ENCODE measurements around the gene INS.
"Not testable (repeated sequence)": the region's sequence is repeated elsewhere in the genome, so short reads cannot be mapped to it uniquely, and the experiment has no call there.

Gene INS

DNA sequence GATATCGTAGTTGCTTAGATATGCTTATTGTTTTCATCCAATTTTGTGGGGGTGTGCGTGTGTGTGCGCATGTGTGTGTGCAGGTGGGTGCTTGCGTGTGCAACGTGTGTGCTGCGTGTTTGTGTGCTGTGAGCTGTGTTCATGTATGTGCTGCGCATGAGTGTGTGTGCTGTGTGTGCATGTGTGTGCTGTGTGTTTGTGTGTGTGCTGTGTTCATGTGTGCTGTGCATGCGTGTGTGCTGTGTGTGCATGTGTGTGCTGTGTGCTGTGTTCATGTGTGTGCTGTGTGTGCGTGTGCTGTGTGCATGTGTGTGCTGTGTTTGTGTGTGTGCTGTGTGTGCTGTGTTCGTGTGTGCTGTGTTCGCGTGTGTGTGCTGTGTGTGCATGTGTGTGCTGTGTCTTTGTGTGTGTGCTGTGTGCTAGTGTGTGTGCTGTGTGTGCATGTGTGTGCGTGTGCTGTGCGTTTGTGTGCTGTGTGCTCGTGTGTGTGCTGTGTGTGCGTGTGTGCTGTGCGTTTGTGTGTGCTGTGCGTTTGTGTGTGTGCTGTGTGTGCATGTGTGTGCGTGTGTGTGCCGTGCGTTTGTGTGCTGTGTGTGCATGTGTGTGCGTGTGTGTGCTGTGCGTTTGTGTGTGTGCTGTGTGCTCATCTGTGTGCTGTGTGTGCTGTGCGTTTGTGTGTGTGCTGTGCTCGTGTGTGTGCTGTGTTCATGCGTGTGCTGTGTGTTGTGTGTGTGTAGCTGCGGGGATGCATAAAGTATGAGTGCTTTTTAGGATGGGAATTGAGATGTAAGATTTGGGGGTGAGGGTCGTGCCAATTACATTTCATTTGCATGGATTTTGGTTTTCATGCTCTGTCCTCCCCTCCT is 29.4 kb downstream of the INS start:
- no peak for DNase-seq

- no peak for DNase-seq
These were observed 30.1 kb downstream of the INS start for GRCh38 chr11:2130881-2131352.

DNA sequence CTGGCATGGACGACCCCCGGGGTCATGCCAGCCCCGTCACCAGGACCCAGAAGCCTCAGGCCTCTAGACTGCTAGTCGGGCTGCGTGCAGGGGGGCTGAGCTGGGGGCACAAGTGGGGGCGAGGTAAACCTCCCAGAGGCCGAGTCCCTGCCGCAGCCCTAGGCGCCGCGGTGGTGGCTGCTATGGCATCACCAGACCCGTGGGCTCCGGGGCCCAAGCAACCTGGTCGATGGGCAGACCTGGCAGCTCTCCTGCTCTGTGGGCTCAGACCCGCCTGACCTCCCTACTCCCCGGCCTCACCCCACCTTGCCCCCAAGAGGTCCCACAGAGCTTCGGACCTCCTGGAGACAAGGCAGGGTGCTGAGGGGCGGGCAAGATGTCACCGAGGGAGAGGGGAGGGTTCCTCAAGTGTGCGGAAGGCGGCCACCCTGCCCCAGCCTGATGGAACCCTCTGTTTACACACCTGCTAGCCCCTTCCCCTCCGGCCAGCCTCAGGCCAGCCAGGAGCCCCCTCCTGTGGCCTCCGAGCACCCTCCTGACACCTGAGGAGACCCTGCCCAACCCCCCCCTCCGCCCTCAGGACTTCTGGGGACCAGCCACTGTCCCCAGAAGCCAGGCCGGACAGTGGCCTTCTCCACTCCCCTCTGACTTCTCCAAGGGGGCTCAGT is 31.2 kb downstream of the INS start:
- DNase-seq: no peak

GRCh38 chr11:2129308-2129698 is 31.7 kb downstream of the INS start:
- no peak for DNase-seq

- DNase-seq: no peak
These were observed 32.3 kb downstream of the INS start for GRCh38 chr11:2128511-2129307.

- DNase-seq: no peak
These were observed 32.9 kb downstream of the INS start for GRCh38 chr11:2128130-2128510.

GRCh38 chr11:2127482-2128129 is 33.4 kb downstream of the INS start:
- DNase-seq: no peak

DNA sequence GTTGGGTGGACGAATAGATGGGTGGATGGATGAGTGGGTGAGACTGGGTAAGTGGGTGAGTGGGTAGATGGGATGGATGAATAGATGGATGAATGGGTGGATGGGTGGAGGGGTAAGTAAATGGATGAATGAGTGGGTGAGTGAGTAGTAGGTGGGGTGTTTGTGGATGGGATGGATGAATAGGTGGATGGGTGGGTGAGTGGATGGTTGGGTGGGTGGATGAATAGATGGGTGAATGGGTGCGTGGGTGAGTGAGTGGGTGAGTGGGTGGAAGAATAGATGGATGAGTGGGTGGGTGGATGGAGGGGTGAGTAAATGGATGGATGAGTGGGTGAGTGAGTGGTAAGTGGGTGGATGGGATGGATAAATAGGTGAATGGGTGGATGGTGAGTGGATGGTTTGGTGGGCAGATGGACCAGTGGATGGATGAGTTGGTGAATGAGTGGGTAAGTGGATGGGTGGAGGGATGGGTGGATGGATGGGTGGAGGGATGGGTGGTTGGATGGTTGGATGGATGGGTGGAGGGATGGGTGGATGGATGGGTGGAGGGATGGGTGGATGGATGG is 34.4 kb downstream of the INS start:
- DNase-seq: no peak

DNA sequence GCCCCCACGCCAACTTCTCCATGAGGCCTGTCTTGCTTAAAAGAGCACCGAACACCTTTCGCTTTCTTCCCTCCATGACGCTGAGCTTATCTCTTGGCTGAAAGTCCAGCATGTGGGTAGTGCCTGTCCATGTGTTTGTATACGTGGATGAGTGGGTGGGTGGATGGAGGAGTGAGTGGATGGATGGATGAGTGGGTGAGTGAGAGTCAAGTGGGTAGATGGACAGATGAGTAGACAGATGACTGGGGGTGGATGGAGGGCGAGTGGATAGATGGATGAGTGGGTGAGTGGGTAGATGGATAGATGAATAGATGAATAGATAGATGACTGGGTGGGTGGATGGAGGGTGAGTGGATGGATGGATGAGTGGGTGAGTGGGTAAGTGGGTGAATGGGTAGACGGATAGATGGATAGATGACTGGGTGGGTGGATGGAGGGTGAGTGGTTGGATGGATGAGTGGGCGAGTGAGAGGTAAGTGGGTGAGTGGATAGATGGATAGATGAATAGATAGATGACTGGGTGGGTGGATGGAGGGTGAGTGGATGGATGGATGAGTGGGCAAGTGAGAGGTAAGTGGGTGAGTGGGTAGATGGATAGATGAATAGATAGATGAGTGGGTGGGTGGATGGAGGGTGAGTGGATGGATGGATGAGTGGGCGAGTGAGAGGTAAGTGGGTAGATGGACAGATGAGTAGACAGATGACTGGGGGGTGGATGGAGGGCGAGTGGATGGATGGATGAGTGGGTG is 36.1 kb downstream of the INS start:
- not testable (repeated sequence) for DNase-seq

DNA sequence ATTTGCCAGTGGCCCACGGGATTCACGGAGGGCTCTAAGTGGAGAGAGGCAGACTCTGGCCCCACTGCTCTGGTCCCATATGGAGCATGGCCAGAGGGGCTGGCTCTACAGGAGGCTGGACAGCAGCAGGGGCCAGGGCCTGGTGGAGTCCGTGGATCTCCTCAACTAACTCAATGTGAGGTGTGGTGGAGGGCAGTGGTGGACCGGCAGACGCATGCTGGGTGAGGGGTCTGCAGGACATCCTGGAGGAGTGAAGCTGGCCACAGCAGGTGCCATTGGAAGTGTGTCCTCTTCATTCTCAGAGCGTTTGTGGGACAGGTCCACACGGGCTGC is 37.4 kb downstream of the INS start:
- DNase-seq: no peak

DNA sequence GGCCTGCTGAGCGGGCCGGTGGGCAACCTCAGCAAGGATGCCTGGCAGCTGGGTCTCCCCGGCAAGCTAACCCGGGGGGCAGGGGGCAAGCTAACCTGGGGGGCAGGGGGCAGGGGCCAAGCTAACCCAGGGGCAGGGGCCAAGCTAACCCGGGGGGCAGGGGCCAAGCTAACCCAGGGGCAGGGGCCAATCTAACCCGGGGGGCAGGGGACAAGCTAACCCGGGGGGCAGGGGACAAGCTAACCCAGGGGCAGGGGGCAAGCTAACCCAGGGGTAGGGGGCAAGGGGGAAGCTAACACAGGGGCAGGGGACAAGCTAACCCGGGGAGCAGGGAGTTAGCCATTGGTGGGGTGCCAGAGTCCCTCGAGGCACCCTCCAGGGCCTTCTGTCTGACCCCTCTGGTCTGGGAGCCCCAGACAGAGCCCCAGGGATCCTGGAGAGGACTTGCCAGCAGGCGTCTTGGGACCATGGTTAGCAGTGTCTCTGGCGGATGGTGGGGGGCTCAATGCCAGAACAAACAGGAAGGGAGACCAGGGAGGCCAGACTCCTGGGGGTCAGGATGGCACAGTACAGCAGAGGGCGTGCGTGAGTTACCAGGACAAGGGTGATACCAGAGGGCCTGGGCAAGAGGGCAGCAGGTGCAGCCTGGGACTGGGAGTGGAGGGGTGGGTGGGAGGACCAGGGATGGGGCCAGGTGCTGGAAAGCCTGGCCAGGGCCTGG is 37.9 kb downstream of the INS start:
- DNase-seq: no peak

- DNase-seq: no peak
These were observed 38.6 kb downstream of the INS start for GRCh38 chr11:2122222-2122906.

DNA sequence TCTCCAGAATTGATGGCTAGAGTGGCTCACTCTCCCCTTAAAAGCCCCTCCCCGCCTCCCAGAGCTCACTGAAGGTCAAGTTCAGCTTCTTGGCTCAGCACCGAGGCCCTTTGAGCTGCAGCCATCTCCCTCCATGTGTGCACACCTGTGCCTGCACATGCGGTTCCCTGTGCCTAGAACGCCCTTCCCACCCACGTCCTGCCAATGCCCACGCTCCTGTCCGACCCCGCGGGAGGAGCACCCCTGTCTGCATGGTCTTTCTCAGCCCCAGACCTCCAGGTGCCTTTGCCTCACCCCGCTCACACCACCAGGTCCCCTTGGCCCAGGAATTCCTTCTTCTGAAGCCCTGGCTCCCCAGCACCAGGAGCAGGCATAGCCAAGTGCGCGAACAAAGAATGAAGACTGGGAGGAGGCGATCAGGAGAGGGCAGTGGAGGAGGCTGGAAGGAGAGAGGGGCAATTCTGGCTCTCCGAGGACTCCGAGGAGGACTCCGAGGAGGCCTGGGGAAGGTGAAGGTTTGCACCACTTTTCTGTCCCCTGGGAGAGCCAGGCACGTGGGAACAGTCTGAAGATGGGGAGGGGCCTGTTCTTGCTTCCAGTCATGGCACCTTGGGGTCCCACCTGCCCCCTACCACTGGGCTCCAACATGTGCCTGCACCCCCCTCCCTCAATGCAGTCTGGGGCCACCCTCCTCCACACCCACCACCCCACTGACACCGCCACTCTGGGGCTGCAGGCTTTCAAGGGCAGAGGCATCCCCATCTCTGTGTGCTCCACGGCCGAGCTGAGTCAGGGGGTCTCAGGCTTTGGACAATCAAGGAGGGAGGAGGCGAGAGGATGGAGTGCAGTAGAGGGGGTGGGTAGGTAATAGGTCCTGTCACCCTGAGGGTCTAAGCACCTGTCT is 39.5 kb downstream of the INS start:
- DNase-seq: no peak

GRCh38 chr11:2120359-2121100 is 40.5 kb downstream of the INS start:
- DNase-seq: no peak

DNA sequence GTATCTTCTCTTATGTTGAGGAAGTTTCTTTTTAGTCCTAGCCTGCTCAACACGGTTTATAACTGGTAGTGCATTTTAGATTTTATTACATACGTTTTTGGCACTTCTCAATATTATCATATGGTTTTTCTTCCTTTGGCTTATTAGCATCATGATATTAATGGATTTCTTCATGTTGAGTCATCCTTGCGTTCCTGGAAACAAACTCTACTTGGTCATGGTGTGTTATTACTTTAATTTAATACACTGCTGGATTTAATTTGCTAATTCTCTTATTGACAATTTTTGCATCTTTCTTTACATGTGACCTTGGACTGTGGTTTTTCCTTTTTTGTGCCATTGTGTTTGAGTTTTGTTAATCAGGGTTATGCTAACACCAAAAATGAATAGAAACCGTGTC is 42.3 kb downstream of the INS start:
- no peak for DNase-seq

- no peak for DNase-seq
These were observed 44.3 kb downstream of the INS start for GRCh38 chr11:2116680-2117079.

GRCh38 chr11:2115308-2115707 is 45.7 kb downstream of the INS start:
- DNase-seq: no peak

GRCh38 chr11:2114430-2115241 is 46.4 kb downstream of the INS start:
- DNase-seq: no peak
